ENCODE measurements around the gene TMED6.

- TF ChIP-seq CTCF (IDR thresholded peaks at IDR 0.05; ENCODE audit: low read depth, low read length), result no peak
- TF ChIP-seq EZH2phosphoT487 (IDR thresholded peaks at IDR 0.05; ENCODE audit: low read depth), result no peak
Measured at GRCh38 chr16:69314534-69314933, 37.1 kb downstream of the TMED6 start.

All from OCI-LY3 (cell line).